Endothelial cell of umbilical vein (primary cell): ENCODE measurements around the gene UBE2E3. TPM values are rescaled to one million over a fixed set of nuclear protein-coding genes. Genes with fewer than 3 reads are reported as not detected.

Experiments used
- BruUV-seq: library from RNA; stranded (reverse); fragments of 400-500 nt; replicated peaks from 2 replicates; lab custom pipeline; 2021; lab: Mats Ljungman, UMichigan
- CTCF ChIA-PET: fragments of 300-600, 350-600 bp; sonication (Branson Sonifier 250); formaldehyde crosslinking; loops from one replicate; lab custom pipeline; 2021; ENCODE audit warnings: antibody characterized with exemption, inconsistent platforms; lab: Charles Lee
- POLR2A ChIA-PET: fragments of 300-600, 350-600 bp; sonication (Branson Sonifier 250); formaldehyde crosslinking; loops from one replicate; lab custom pipeline; 2021; ENCODE audit warnings: antibody characterized with exemption, inconsistent platforms; lab: Charles Lee
- DNase-seq: peaks from one replicate; pipeline ENCODE4 v3.0.0-alpha.2; 2011; ENCODE audit warnings: low read depth, low spot score
- FAIRE-seq: peaks from 2 replicates; lab custom pipeline; 2011; peaks lifted over from hg19 to GRCh38; lab: Jason Lieb, UNC
- H2AFZ ChIP-seq: 2 replicates; pipeline ENCODE4 v1.6.0; 2012; ENCODE audit warnings: low read depth, low read length, control low read depth, inconsistent platforms
- H3K27ac ChIP-seq: 2 replicates; pipeline ENCODE4 v1.5.1; 2011; ENCODE audit warnings: low read depth, mild to moderate bottlenecking, control low read depth, low read length, moderate library complexity; ENCODE audit not compliant: insufficient read depth
- H3K27me3 ChIP-seq, 2 experiments: 2 replicates each; pipeline versions ENCODE4 v1.6.0 to v1.6.1; 2011; ENCODE audit warnings: low read length in 2 of 2, mixed read lengths in 1 of 2; ENCODE audit not compliant: control insufficient read depth in 2 of 2, insufficient read depth in 2 of 2
- H3K36me3 ChIP-seq, 2 experiments: 2 replicates in 1 of 2; 3 replicates in 1 of 2; pipeline ENCODE4 v1.5.1; 2011; ENCODE audit warnings: low read length in 2 of 2, mild to moderate bottlenecking in 1 of 2, moderate library complexity in 1 of 2; ENCODE audit not compliant: control insufficient read depth in 2 of 2, insufficient read depth in 2 of 2; ENCODE audit errors: extremely low read depth in 1 of 2
- H3K4me1 ChIP-seq: 3 replicates; pipeline ENCODE4 v1.5.1; 2011; ENCODE audit warnings: mild to moderate bottlenecking, low read length; ENCODE audit not compliant: control insufficient read depth, insufficient read depth; ENCODE audit errors: extremely low read depth
- H3K4me2 ChIP-seq: 2 replicates; pipeline ENCODE4 v1.6.1; 2011; ENCODE audit warnings: low read length, control low read depth, mixed read lengths; ENCODE audit not compliant: insufficient read depth
- H3K4me3 ChIP-seq, 3 experiments: fragments of 200-600 bp in 1 of 3; sonication (generic), shearing (Covaris generic) in 1 of 3; replicated peaks in 1 of 3; 2 replicates each; pipeline ENCODE4 v1.5.1; 2011 to 2016; ENCODE audit warnings: control low read depth in 3 of 3, low read length in 3 of 3, mild to moderate bottlenecking in 2 of 3, inconsistent platforms in 1 of 3, low read depth in 1 of 3, moderate library complexity in 1 of 3; ENCODE audit not compliant: insufficient read depth in 1 of 3
- H3K79me2 ChIP-seq: 2 replicates; pipeline ENCODE4 v1.6.0; 2012; ENCODE audit warnings: low read length, inconsistent platforms; ENCODE audit not compliant: control insufficient read depth, insufficient read depth
- H3K9ac ChIP-seq: replicated peaks from 2 replicates; pipeline ENCODE3; 2011; ENCODE audit warnings: low read length, control low read depth; ENCODE audit not compliant: insufficient read depth; ENCODE audit errors: extremely low read depth
- H3K9me1 ChIP-seq: replicated peaks from 3 replicates; pipeline ENCODE4 v1.6.0; 2011; ENCODE audit warnings: mild to moderate bottlenecking, low read length; ENCODE audit not compliant: control insufficient read depth, insufficient read depth; ENCODE audit errors: extremely low read depth
- H3K9me3 ChIP-seq: replicated peaks from 2 replicates; pipeline ENCODE4 v1.5.1; 2012; ENCODE audit warnings: low read length, inconsistent platforms; ENCODE audit not compliant: control insufficient read depth, insufficient read depth
- H4K20me1 ChIP-seq: replicated peaks from 2 replicates; pipeline ENCODE3; 2011; ENCODE audit warnings: mild to moderate bottlenecking, low read length; ENCODE audit not compliant: control insufficient read depth, insufficient read depth; ENCODE audit errors: extremely low read depth
- CTCF ChIP-seq, 2 donors: IDR thresholded peaks; 1 replicate in 1 of 2; 2 replicates in 1 of 2; pipeline ENCODE4 v1.5.1; 2011; ENCODE audit warnings: low read length in 2 of 2, mild to moderate bottlenecking in 2 of 2, moderate library complexity in 2 of 2, control low read depth in 1 of 2, inconsistent platforms in 1 of 2, low read depth in 1 of 2; ENCODE audit not compliant: insufficient read depth in 1 of 2; ENCODE audit errors: extremely low read depth in 1 of 2
- EZH2 ChIP-seq: IDR thresholded peaks from 2 replicates; pipeline ENCODE4 v1.6.1; 2012; ENCODE audit warnings: borderline replicate concordance, low read depth, mild to moderate bottlenecking, moderate library complexity, low read length, inconsistent platforms; ENCODE audit not compliant: severe bottlenecking
- FOS ChIP-seq: IDR thresholded peaks from 2 replicates; pipeline ENCODE4 v1.6.1; 2011; ENCODE audit warnings: mild to moderate bottlenecking, low read length, moderate library complexity, borderline replicate concordance; ENCODE audit not compliant: insufficient read depth
- GATA2 ChIP-seq: IDR thresholded peaks from 2 replicates; pipeline ENCODE4 v1.7.0; 2011; ENCODE audit warnings: low read depth, mild to moderate bottlenecking, moderate library complexity, mixed read lengths, low read length; ENCODE audit not compliant: insufficient read length, insufficient read depth
- JUN ChIP-seq: IDR thresholded peaks from 2 replicates; pipeline ENCODE4 v1.6.1; 2011; ENCODE audit warnings: borderline replicate concordance, low read depth; ENCODE audit not compliant: insufficient read length, insufficient read depth
- MAX ChIP-seq: IDR thresholded peaks from 2 replicates; pipeline ENCODE4 v1.6.1; 2011; ENCODE audit not compliant: insufficient read depth, insufficient read length
- MYC ChIP-seq: IDR thresholded peaks from one replicate; pipeline ENCODE4 v1.6.1; 2011; ENCODE audit warnings: mild to moderate bottlenecking, low read depth, low read length
- POLR2A ChIP-seq: IDR thresholded peaks from 2 replicates; pipeline ENCODE4 v1.6.1; 2012; ENCODE audit warnings: low read depth, mild to moderate bottlenecking, control low read depth, low read length
- POLR2AphosphoS5 ChIP-seq: IDR thresholded peaks from 2 replicates; pipeline ENCODE4 v1.6.1; 2012; ENCODE audit warnings: low read depth, mild to moderate bottlenecking, control low read depth, low read length, moderate library complexity; ENCODE audit not compliant: insufficient read depth
- dilution Hi-C: fragments of 300-500 bp; cut with MboI; formaldehyde crosslinking; loops from one replicate; pipeline ENCODE4 v1.15.0; 2019; ENCODE audit warnings: low sequenced_read_pairs; ENCODE audit not compliant: extremely low pct_ligation_motif_present
- intact Hi-C: fragments of 100-400 bp; cut with micrococcal nuclease; formaldehyde crosslinking; loops from one replicate; pipeline ENCODE4 v1.10.0; 2022
- polyA plus RNA-seq, 4 experiments: library from polyadenylated mRNA; depleted of rRNA in 3 of 4; stranded (reverse) in 3 of 4; unstranded in 1 of 4; fragments of >200 nt; gene quantifications; 2 replicates each; pipeline versions ENCODE4 v1.2.1 to v1.2.3, GENCODE V29; 2011 to 2012; ENCODE audit warnings: missing spikeins in 1 of 4
- total RNA-seq: library from RNA; stranded (reverse); gene quantifications from 2 replicates; pipeline ENCODE4 v1.2.3, GENCODE V29; 2021

The UBE2E3 gene
- total and polyA plus RNA-seq, 2 donors (not counting 3 experiments of a cell fraction or from before 2014, with no cell fraction given) = 81.5 to 107 TPM

GRCh38 chr2:180960982-180961381 is 19.4 kb upstream of the UBE2E3 start:
- Histone ChIP-seq H3K79me2 (no peaks in the 10 kb centered on the region), H3K27ac (no peak overlapping the region), H3K27me3 (peaks cover 4 to 8% of the 10 kb centered on the region in 2 experiments), H4K20me1 (no peaks in the 10 kb centered on the region), H2AFZ (no peak overlapping the region), H3K4me2 (no peak overlapping the region), H3K9ac (no peak overlapping the region), H3K9me1 (no peaks in the 10 kb centered on the region), H3K4me3 (no peak overlapping the region), H3K36me3 (no peaks in the 10 kb centered on the region), H3K4me1 (no peaks in the 10 kb centered on the region), H3K9me3 (no peaks in the 10 kb centered on the region)
- CTCF ChIA-PET = no interaction called here
- POLR2A ChIA-PET = no interaction called here
- BruUV-seq = no TSS peak
- no peak for DNase-seq
- intact Hi-C loops = no loop called here
- FAIRE-seq = no peak
- TF ChIP-seq MYC (no peak), POLR2AphosphoS5 (no peak), MAX (no peak), EZH2 (no peak), JUN (no peak), POLR2A (no peak)
- dilution Hi-C loops = no loop called here

- TF ChIP-seq GATA2 (no peak), FOS (no peak), CTCF (IDR thresholded peaks at IDR 0.05; ENCODE audit: extremely low read depth in 1 of 2, insufficient read depth in 1 of 2, low read depth in 1 of 2, low read length in 2 of 2) (no peak), POLR2AphosphoS5 (no peak), JUN (no peak), POLR2A (no peak), MAX (no peak), MYC (no peak), EZH2 (no peak)
- Histone ChIP-seq H3K9me1 (no peaks in the 10 kb centered on the region), H3K36me3 (no peaks in the 10 kb centered on the region), H3K4me2 (no peak overlapping the region), H2AFZ (no peak overlapping the region), H3K4me1 (no peaks in the 10 kb centered on the region), H3K9ac (no peak overlapping the region), H3K4me3 (no peak overlapping the region), H4K20me1 (no peaks in the 10 kb centered on the region), H3K27me3 (peaks cover under 1 to 8% of the 10 kb centered on the region in 2 experiments), H3K27ac (no peak overlapping the region), H3K9me3 (no peaks in the 10 kb centered on the region), H3K79me2 (no peaks in the 10 kb centered on the region)
- ChIA-PET CTCF (no interaction called here), POLR2A (no interaction called here)
- intact Hi-C loops (no loop called here), dilution Hi-C loops (no loop called here)
- no TSS peak for BruUV-seq
- no peak for DNase-seq
- no peak for FAIRE-seq
Observed at GRCh38 chr2:180962727-180963314, 17.6 kb upstream of the UBE2E3 start.
